Activated CD4-positive, CD25-positive, alpha-beta regulatory T cell (primary cell): Measurements from ENCODE around the gene EP400.

Experiments used
- DNase-seq, 4 experiments: peaks; one replicate each; lab custom pipeline; 2025; lab: John Stamatoyannopoulos, UW

Gene EP400

DNA sequence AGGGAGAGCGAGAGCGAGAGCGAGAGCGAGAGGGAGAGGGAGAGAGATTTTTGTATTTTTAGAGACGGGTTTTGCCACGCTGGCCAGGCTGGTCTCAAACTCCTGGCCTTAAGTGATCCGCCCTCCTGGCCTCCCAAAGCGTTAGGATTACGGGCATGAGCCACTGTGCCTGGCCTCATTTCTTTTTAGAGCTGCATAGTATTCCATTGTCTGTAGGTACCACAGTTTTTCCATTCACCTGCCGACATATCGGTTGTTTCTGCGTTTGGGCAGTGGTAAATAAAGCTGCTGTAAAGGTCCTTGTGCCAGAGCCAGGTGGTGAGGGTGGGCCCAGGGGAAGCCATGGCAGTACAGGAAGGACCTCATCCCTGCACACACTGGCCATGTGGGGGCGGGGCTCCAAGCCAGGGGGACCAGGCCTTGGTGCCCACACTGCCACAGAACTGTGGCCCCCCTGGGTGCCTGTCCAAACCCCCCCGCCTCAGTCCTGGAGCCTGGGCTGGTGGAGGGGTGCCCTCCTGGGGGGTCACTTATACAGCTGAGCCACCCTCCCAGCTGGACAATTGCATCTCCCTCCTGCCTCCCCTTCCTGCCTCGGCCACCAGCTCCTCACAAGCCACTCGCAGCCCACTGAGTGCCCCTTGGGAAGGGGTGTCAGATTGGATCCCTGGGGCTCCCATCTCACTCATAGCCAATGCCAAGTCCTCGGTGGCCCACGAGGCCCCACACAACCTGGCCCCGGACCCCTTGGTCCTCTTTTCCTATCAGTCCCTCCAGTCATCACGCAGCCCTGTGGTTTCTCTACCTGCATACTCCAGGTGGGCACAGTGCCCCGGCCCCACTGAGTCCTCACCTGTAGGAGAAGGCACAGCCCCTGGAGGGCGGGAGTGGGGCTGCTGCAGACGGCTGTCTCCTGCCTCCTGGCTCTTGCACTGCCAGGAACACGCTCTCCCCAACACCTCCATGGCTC, 22.3 kb upstream of the EP400 start:
- no peak for DNase-seq

DNA sequence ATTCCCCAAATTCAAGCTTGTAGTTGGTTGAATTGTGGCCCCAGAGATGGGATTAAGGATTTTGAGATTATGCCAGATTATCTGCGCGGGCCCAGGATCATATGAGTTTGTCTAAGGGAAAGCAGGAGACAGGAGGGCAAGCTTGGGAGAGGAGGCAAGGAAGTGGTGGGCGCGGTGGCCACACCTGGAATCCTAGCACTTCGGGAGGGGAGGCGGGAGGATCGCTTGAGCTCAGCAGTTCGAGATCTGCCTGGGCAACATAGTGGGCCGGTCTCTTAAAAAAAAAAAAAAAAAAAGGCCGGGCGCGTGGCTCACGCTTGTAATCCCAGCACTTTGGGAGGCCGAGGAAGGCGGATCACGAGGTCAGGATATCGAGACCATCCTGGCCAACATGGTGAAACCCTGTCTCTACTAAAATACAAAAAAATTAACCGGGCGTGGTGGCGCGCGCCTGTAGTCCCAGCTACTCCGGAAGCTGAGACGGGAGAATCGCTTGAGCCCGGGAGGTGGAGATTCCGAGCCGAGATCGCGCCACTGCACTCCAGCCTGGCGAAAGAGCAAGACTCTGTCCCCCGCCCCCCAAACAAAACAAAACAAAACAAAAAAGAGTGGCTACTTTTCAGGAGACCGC, 21.5 kb upstream of the EP400 start:
- DNase-seq = no peak

DNA sequence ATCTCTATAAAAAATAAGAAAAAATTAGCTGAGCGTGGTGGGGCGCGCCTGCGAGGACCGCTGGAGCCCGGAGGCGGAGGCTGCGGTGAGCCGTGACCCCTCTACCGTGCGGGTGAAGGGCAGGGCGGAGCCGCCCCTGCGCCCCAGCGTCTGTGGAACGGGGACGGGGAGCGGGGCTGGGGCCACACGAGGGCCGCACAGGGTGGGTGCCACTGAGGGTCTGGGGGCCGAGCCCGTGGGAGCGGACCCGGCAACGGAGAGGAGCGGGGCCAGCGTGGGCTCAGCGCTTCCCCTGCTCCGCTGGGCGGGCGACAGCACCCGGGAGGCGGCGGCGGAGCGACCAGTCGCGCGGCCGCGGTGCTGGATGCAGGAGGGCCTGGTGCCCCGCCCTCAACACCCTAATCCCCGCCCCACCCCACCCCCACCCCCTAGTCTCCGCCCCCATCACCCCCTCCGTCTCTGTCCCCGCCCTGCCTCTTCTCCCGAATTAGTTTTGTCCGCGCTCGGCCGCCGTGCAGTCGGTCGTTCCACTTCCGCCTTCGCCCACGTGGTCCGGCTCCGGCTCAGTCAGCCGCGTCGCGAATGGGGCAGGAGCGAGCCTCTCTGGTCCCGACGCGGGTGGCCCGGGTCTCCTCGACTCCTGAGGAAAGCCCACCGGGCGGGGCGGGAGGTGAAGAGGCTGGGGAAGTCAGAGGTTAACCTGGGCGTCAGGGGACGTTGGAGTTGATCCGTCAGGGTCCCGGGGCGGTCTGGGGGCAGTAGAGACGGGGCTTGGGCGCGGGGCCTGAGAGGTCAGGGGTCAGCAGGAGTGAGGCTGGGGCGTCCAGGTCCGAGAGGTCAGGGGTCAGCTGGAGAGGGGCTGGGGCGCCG, 20.8 kb upstream of the EP400 start, which contains the start of gene PUS1:
Gene PUS1, plus strand, starts transcription at position 566 of the 870 bp plus-strand sequence. CDS start 447 bp downstream, outside the sequence.
- DNase-seq = peak; percentile 85 to 88 (median 88)

DNA sequence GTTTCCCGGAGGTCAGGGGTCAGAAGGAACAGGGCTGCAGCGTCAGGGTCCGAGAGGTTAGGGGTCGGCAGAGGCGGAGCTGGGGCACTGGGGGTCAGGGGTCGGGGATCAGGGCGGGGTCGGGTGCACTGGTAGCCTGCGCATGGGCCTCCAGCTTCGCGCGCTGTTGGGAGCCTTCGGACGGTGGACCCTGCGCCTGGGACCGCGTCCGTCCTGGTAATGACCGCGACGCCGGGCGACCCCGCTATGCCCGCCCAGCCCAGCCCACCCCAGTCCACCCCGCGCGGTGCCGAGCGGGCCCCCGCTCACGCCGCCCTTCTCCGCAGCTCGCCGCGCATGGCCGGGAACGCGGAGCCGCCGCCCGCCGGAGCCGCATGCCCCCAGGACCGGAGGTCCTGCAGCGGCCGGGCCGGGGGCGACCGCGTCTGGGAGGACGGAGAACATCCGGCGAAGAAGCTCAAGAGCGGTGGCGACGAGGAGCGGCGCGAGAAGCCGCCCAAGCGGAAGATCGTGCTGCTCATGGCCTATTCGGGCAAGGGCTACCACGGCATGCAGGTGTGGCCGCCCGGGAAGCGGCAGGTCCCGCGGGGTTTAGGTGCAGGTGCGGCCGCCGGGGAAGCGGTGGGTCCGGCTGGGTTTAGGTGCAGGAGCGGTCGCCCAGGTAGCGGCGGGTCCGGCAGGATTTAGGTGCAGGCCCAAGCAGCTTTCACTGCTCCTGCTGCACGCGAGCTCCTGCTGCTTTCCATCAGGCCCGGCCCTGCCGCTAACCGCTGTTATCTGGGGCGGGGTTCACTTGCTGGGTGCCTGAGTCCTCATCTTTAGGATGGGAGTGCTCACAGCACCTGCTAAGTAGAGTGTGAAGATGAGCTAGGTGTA, 19.9 kb upstream of the EP400 start:
- no peak for DNase-seq

DNA sequence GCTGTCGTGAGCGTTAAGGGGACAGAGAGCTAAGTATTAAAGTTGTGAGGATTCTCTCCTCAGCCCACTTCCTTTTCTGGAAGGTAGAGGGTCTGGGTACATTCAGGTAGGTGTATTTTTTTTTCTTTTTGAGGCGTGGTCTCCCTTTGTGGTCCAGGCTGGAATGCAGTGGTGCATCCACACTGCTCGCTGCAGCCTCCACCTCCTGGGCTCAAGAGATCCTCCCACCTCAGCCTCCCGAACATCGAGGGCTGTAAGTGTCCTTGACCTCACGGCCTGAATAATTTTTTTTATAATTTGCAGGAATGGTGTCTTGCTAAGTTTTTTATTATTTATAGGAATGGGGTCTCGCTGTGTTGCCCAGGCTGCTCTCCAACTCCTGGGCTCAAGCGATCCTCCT, 19.2 kb upstream of the EP400 start:
- no peak for DNase-seq

DNA sequence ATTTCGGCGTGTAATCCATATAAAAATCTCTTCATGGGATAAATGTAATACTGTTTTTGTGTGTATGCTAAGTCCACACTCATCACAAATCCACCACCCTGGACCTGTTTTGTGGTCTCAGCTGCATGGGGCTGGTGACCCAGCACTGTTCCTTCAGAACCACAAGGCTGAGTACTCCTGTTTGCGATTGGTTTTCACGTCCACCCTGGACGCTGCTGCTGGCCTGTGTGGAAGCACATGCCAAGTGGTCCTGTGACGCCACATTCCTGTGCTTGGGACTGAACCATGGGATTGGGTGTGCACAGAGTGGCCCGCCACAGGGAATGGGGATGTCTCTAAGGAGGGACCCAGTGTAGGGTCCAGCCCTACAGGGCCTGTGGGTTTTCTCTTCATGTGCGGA, 16.4 kb upstream of the EP400 start:
- no peak for DNase-seq

- DNase-seq = no peak
These were observed 15.2 kb upstream of the EP400 start for GRCh38 chr12:131934535-131934934.

- no peak for DNase-seq
These were observed 11.7 kb upstream of the EP400 start for GRCh38 chr12:131938082-131938481.

- no peak for DNase-seq
These were observed 10.7 kb upstream of the EP400 start for GRCh38 chr12:131939007-131939406.

DNA sequence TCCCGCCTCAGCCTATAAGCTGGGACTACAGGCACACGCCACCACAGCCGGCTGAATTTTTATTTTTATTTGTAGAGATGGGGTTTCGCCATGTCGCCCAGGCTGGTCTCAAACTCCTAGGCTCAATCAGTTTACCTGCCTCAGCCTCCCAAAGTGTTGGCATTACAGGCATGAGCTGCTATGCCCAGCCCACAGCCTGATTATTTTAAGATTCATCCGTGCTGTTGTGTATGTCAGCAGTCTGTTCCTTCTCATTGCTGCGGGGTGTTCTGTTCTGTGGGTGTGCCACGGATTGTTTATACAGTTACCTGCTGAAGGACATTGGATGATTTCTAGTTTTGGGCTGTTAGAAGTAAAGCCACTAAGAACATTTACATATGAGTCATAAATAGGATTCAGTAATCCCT, 9.6 kb upstream of the EP400 start:
- no peak for DNase-seq

- no peak for DNase-seq
These were observed 8.4 kb upstream of the EP400 start for GRCh38 chr12:131941116-131941986.

GRCh38 chr12:131941987-131942341, 7.8 kb upstream of the EP400 start:
- DNase-seq = no peak

GRCh38 chr12:131942671-131943070, 7.1 kb upstream of the EP400 start:
- DNase-seq = no peak

DNA sequence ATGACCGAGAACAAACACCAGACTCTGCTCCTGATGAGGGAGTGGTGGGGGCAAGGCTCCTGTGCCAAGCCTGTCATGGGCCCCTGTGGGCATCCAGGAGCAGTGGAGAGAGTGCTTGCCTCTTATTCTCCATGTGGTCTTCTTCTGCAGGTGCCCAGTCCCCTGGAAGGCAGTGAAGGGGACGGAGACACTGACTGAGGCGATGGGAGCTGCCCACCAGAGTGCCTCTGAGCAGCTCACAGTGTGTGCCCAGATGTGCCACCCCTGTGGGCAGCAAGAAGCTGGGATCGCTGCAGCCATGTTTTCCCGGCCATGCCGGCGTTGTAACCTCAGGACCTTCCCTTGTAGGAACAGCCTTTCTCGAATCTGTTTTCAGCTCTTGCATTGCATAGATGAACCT, 6.4 kb upstream of the EP400 start:
- DNase-seq = no peak

GRCh38 chr12:131943876-131944275, 5.9 kb upstream of the EP400 start:
- DNase-seq = no peak

DNA sequence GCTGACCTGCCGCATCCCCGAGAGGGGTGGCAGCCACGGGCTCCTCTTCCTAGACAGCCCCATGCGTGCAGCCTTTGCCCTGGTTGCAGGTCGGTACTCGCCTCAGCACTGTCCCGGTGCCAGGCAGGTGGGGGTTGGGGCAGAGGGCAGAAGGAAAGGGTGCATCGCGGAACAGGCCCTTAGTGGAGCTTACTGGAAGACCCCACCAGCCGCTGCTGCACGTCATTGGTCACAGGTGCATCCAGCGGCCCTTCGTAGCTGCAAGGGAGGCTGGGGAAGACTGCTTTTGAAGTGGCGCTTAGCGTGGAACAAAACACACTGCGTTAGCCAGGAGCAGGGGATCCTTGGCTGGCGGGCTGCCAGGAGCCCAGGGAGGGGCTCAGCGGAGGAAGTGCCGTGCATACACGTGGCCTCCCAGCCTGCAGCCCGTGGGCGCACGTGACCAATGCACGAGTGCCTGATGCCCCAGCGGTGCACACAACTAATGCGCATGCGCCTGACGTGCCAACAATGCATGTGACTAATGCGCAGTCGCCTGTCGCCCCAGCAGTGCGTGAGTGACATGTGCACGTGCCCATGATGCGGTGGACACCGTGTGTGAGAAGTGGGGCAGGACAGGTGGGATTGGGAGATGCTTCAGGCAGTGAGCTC, 5.0 kb upstream of the EP400 start:
- no peak for DNase-seq

GRCh38 chr12:131946757-131947156, 3.0 kb upstream of the EP400 start:
- no peak for DNase-seq

- no peak for DNase-seq
These were observed 2.2 kb upstream of the EP400 start for GRCh38 chr12:131947482-131948027.

- no peak for DNase-seq
These were observed 1.5 kb upstream of the EP400 start for GRCh38 chr12:131948166-131948712.
